CD4-positive, alpha-beta T cell treated with Interleukin-4 for 1 hour (primary cell): ENCODE results near the gene CYTH4.

Source experiments
- DNase-seq, 2 donors: peaks; one replicate each; pipeline ENCODE4 v3.0.0-alpha.2; 2020 to 2022

CYTH4 gene

DNA sequence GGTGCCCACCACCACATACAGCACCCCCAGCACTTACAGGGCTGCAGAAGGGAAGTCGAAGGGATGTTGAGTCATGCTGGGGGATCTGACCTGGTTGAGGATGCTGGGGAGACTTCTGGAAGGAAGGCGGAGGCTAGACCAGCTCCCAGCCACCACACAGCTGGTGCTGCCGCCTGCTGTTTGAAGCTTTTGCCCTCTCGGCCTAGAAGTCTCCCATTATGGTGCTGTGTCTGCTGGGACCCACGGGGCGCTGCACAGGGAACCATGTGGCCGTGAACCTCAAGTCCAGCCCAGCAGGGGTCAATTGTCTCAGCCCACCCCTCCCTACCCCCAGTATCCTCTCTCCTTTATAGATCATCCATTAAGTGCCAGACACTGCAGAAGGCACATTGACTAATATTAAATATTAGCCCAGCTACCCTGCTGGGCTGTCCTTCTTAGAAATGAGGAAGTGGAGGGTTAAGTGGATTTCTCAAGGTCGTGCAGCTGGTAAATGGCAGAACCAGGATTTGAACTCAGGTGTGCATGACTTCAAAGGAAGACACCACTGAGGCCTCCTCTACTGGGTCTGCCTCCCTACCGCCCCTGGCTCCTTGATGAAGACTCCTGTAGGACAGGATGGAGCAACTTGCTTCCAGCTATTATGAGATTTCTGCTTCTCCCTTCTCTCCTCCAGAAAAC lies 49.7 kb downstream of the CYTH4 start:
- no peak for DNase-seq

DNA sequence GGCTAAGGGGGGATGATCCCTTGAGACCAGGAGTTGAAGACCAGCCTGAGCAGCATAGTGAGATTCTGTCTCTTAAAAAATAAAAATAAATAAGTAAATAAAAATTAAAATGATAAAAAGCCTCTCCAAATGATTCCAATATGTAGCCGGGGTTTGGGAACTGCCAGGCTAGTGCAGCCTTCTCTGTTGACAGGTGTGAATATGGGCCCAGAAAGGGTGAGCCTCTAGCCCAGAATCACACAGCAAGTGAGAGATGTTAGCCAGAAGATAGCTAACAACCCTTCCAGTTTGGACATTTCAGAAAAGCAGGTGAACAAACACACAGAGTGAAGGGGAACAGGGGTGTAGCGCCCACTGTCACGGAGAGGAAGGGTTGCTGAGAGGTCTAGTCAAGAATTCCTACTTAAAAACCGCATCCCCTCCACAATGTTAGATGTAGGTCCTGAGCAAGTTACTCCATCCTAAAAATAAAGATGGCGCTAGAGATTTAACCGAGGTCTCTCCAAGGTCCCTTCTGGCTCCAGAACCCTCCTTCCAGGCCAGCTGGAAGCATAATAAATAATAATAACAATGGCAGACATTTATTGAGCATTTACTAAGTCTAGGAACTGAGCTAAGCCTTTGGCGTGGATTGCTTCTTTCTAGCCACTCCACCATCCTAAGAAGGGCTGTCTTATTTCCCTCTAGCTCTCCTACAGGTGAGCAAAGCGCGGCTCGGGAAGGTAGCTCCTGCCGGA lies 51.6 kb downstream of the CYTH4 start:
- no peak for DNase-seq

DNA sequence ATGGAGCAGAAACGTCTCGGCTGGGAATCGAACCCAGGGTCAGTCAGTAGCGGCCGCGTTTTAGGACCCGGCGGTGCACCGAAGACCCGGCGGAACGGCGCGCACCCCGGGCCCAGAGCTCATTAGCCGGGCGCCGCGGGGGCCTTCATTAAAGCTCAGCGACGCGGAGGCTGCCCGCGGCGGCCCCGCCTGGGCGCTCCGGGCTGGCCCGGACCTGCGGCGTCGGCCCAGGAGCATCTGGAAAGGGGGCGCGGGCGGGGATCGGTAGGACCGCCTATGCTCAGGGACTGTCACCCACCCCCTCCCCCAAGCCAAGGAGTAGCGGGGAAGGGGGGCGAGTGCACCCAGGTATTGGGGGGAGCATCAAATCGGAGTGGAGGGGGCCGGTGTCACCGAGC lies 52.2 kb downstream of the CYTH4 start:
- no peak for DNase-seq

DNA sequence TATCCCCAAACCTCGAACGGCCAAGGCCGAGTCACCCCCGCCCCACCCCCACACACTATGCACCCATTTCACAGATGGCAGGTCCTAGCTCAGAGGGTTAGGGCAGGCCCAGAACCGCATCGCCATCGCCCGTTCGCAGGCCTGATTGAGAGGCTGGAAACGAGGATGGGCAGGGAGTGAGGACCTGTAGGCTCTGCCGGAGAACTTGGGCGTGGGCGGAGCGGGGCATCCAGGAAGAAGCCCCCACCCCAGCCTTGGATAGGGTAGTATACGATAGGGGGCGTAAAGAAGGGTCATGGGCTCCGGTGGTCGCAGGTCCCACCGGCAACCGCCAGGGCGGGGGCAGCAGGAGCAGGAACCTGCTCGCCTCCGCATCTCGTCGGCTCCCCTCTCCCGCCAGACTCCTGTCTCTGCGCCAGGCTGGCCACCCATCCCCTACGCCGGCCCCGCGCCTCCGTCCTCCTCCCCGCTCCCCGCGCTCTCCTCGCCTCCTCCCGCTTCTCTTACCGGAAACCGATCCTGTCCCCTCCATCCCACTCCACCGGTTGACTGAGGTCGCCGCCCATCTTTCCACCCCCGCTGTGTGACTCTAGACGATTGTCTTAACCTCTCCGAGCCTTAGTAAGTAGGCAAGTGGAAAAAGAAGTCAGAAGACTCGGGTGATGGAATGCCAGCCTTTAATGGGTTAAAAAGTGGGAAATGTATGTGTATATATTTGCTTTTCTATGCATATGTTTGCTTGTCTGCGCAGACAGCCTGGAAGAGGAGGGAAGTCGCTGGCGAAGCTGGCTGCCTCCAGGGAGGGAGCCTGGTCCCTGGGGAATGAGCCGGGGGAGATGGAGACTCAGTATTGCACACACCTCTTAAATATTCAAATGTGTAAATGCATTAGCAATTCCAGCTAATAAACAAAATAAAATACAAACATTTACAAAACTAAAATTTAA lies 52.8 kb downstream of the CYTH4 start:
- no peak for DNase-seq

DNA sequence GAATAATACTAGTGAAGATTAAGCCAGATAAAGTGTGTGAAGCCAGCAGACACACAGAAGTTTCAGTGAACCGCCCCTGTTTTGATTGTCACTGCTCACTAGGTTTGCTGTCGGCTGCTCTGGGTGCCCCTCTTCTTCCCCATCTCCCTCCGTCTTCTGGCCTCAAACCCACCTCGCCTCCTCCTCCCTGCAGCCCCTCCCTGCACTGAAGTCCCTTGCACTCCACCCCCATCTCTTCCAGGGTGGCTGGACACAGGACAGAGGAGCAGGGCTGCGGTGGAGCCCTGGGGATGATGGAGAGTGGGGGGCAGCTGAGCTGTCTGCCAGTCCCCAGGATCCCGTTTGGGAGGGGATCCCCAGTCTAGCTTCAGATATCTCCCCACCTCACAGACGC lies 53.5 kb downstream of the CYTH4 start:
- no peak for DNase-seq

DNA sequence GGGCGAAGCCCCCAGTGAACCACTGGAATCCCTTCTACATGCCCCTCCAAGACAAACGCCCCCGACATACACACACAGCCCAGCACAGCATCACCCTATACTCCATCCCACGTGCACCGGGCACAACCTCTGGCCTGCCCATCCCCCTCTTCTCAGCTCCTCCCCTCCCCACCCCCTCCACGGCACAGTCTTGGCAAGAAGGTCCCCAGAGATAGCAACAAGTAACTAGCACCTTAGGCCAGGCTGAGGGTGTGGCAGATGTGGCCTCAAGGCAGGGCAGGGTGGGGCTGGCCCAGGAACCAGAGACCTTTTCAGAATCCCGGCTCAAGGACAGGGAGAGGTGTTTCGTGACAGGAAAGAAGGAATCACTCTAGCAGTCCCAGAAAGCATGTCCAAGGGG lies 54.3 kb downstream of the CYTH4 start:
- no peak for DNase-seq

DNA sequence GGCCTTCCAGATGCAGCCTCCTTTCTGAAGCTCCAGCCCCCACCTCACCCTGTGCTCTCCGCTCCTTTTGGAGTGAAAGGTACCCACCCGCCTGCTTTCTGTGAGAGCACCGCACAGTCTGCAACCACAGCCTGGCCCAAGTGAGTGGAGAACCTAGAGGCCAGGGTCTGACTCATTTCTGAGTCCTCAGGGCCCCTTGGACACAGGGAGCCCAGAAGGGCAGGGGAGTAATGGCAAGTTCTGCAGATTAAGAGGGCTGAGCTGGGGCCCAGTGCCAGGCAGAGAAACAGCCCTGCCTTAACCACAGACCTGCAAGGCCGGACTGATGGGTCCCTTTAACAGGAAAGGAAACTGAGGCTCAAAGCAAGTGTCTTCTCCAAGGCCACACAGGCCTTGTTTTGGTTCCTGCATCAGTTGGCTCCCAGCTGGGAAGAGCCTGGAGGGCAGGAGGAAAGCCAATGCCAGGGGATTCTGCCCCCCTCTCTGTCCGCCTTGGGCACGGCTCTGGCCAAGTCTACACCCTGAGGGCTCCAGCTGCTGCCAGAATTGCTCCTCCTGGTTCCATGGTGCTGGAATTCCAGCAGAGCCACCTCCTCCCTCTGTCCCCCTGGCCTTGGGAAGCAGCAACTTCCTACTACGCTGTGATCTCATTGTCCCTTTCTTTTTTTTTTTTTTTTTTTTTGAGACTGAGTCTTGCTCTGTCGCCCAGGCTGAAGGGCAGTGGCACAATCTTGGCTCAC lies 55.1 kb downstream of the CYTH4 start:
- no peak for DNase-seq

DNA sequence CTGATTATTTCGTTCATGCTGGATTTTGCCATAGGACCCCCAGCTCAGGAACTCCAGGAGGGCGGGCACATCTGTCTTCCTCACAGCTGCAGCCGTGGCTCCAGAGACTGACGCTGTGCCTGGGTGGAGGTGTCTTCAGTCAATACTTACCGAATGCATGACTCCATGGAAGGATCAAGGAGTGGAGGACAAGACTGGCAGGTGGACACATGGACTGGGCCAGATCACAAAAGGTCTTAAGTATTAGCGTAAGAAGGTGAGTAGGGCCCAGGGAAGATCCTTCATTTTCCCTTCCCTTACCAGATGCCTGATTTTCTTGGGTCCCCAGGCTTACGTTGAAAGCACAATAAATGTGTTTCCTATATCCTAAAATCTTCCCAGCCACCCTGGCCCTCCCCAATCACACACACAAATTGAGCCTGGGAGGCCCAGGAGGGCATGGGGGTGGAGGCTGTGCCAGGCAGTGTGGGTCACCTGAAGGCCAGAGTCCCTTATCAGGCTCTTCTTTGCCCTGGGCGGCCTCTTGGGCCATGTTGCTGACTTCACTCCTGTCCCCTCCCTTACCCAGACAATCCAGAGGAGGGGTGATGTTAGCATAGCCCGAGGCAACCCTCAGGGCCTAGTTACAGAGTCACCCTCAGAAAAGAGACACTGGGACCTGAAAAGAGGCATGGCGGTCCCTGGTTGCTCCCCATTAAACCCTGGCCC lies 56.4 kb downstream of the CYTH4 start:
- no peak for DNase-seq

DNA sequence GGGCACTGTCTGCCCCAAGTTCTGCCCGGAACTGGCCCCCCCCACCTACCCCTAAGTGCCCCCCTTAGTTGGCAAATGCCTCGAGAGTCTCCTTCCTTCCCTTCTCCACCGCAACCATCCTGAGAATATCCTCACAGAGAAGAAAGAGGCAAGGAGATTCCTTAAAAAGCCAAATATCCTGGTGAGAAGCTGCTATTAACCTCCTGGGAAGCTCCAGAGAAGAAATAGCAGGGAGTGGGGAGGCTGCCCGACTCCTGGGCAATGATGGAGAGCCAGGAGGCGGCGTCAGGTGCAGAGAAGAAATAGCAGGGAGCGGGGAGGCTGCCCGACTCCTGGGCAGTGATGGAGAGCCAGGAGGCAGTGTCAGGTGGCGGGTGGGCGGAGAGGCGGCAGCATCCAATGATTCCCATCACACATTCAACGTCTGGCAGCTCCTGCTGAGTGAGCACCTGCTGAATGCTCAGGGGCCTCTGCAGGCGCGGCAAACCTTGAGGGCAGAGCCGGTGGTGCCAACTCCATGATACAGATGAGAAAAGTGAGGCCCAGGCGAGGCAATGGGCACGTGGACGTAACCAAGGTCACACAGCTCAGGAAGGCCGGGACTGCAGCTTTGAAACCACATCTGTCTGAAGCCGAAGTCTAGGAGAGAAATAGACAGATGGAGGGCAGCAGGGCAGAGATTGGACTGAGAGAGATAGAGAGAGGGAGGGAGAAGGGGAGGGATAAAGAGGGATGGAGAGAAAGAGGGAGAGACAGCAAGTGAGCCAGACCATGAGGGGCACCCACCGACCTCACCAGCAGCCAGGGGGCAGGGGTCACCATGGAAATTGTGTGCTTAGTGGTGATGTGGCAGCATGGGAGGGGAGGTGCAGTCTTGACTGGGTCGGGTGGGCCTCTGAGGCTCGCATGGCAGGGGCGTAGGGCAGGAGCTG lies 58.3 kb downstream of the CYTH4 start:
- no peak for DNase-seq

DNA sequence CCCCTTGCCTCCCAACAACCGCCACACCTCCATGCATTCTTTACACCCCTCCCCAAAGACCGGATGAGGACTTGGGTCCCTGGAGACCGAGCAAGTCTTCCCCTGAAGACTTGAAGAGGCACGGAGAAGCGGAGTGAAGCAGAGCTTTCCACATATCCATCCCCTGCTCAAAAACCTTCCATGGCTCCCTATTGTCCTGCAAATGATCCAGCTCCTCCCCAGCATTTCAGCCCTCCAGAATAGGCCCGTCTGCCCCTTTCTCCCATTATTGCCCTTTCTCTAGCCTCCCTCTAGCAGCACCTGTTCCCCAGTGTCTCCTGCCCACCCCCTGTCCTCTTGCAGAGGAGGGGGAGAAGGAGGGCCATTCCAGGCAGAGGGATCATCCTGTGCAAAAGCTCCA lies 59.8 kb downstream of the CYTH4 start:
- no peak for DNase-seq

DNA sequence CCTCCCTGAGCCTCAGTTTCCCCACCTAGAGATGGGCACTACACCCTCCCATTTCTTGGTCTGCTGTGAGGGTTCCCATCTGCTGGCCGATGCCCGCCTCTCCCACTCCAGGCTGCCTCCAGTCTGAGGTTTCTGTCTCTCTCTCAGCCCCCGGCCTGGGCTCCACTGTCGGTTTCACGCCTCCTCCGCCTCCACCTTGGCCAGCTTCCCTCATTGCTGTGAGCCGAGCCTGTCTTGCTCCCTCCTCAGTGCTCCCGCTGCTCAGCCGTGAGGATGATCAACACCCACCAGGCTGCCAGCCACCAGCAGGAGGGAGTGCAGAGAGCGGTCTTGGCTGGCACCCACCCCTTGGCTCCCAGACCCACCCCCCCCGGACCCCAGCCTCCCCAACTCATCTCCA lies 61.0 kb downstream of the CYTH4 start:
- no peak for DNase-seq

DNA sequence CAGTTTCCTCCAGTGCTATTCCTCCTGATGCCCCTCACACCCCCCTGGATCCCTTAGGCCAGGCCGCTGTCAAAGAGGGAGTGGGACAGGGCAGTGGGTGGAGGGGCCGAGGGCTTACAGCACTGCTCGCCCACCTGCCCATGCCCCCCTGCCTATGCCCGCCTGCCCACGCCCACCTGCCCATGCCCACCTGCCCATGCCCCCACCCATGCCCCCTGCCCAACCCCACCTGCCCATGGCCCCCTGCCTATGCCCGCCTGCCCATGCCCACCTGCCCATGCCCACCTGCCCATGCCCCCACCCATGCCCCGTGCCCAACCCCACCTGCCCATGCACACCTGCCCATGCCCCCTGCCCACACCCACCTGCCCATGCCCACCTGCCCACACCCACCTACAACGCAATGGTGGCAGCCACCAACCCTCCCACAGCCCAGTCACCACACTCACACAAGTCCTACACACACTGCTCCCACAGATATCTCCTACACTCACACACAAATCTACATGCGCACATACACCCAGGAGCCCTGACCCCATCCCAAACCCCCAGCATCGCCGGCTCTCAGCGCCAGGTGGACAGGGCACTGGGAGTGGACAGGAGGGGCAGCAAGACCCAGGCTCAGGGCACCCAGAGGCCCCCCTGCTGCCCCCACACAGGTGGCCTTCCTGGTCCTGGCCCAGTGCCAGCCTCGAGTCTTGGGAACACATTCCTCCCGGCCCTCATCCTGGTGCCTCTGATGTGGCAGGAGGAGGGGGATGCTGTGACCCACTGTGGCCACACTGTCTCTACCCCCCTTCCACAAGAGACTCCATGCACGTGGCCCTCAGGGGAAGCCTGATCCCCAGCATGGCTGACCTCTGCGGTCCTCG lies 61.8 kb downstream of the CYTH4 start:
- DNase-seq: no peak

DNA sequence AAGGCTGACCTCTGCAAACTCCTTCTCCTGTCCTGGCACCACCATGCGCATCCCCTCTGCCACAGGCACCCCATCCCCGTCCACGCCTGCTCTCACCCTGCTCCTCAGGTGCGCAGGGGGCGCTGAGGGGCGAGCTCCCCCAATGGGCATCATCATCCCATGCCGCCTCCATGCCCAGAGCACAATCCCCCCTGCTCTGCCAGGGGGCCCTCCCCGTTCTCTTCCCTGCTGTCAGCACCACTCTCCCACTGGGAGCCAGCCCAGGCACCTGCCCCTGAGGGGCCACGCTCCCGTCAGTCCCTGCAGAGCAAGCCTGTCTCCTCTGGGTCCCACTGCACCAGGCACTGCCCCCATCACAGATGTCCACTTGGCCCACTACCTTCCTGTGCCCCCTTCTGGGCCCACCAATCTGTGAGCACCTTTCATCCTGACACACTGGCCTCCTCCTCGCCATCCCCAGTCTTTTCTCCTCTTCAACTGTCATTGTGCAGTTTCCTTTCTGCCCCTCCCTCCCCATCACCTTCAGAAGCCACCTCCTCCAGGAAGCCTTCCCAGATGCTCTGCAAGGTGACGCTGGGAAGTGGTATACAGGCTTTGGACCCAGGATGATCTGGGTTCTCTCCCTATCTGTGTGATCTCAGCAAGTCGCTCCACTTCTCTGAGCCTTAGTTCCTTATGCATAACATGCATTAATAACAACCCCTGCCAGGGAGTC lies 62.6 kb downstream of the CYTH4 start:
- DNase-seq: no peak

DNA sequence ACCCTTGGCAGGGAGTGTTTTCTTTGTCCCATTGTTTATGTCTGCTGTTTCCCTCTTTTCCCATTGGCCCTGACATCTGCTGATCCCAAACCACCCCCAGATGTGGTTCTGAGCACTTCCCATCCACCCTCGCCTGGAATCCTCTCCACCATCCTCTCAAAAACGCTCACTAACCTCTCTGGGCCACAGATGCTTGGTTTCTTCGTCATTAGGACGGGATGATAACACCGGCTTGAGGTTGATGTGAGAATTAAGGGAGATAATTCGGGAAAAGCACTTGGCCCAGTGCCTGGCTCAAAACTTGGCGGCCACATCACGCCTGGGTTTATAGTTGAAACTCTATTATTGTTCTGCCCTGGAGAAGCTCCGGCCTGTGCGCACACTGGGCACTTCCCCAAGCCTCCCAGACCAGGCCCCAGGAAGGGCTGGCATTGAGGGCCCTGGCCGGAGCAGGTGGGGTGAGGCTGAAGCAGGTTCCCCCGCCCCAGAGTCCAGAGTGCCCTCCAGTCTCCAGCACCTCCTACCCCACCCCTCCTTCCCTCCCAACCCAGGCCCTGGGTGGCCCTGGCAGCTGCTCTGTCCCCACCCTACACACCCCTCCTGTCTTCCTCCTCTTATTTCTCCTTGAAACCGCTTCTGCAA lies 63.7 kb downstream of the CYTH4 start:
- DNase-seq: no peak

DNA sequence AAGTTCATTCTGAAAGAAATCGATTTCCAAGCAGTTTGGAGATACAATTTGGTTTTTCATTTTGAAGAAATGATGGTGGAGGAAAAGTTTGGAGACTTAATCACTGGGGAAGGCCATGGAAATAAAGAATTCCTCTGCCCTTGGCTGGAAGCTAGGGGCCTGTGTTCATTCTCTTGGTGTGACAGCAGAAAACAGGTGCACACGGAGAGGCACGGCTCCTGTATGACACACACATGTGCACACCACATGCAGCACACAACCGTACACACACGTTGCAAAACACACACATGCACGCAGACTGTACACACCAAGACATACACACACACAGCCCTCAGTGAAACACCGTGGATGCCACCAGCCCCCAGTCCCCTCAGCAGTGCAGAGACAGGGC lies 64.2 kb downstream of the CYTH4 start:
- no peak for DNase-seq

DNA sequence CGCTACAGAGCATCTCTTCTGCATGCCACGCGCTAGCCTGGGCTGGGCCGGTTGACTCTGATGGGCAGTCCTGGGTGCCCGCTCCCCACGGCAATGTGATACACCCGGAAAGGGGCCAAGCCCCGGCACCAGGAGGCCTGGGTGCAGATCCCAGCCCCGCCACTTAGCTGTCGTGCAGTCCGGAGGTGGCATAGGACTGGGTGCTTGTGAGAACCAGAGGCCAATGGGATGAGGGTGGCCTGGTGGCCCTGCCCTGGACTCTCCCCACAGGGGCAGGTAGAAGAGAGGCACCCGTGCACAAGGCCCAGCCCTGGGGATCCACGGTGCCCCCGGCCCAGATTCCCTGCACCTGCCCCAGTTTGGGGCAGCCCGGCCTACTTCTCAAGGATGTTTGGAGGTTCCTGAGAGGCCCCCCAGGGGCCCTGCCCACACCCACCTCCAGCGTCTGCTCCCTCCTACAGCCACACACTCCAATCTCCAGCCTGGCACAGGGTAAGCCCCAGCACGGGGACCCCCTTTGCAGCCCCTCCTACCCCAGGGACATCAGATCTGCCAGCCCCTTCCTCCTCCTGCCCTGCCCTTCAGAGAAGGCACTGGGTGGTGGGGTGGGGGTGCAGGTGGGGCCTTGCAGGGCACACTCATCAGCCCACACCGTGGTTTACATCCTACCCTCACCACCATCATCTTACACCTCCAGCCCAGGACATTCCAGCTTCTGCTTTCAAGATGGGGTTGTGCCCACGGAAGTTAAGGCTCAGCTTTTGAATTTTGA lies 66.9 kb downstream of the CYTH4 start:
- no peak for DNase-seq

DNA sequence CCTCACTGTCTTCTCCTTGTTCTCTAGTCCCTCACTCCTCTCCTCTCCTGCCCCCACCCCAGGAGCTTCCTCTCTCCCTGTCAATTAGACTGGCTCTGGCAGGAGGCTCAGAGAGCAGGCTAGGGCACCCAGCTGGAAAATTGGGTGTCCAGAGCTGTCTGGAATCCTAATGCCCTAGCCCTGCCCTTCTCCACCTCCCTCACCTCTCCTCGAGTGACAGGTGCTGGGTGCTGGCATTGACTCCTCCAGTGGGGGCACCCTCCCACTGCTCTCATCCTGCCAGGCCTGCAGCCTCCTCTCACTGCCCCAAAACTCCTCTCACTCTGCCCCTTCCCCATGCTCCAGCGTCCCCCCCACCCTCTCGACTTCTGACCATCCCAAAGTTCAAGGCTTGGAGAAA lies 68.9 kb downstream of the CYTH4 start:
- DNase-seq: no peak

DNA sequence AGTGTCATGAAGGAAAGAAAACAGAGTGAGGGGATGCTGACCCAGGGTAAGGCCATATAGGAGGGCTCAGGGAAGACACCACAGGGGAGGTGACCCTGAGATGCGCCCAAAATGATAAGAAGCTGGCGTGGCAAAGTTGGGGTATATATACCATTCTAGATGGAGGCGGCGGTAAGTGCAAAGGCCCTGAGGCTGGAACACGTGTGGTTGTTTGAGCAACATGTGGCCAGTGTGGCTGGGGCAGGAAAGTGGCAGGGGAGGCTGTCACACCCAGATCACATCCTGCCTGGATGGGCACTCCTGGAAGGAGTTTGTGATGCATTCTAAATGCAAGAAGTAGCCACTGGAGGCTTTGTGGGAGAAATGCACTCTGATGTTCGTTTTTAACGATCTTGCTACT lies 70.2 kb downstream of the CYTH4 start:
- DNase-seq: no peak
